ENCODE measurements around the gene CAMK2N1.
A peak's percentile ranks its signal among the peaks of the same experiment; 100 is the strongest.
"Not testable (repeated sequence)": the region's sequence is repeated elsewhere in the genome, so short reads cannot be mapped to it uniquely, and the experiment has no call there.

CAMK2N1 gene

DNA sequence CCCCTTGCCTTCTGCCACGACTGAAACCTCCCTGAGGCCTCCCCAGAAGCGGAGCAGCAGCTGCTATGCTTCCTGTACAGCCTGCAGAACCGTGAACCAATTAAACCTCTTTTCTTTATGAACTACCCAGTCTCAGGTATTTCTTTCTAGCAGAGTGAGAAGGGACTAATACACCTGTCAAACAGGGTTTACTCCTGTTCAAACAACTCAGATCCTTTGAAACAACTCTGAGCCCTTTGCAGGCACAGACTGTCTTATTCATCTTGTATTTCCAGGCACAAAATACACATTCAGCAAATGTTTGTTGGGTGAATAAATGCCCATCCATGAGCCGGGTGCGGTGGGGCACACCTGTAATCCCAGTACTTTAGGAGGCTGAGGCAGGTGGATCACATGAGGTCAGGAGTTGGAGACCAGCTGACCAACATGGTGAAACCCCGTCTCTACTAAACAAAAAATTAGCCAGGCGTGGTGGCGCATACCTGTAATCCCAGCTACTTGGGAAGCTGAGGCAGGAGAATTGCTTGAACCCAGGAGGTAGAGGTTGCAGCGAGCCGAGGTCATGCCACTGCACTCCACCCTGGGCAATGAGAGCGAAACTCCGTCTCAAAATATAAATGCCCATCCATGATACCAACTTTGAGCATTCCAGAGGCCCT lies 10.8 kb upstream of the CAMK2N1 start:
- not testable (repeated sequence) for DNase-seq (ENCODE audit: low read depth)

DNA sequence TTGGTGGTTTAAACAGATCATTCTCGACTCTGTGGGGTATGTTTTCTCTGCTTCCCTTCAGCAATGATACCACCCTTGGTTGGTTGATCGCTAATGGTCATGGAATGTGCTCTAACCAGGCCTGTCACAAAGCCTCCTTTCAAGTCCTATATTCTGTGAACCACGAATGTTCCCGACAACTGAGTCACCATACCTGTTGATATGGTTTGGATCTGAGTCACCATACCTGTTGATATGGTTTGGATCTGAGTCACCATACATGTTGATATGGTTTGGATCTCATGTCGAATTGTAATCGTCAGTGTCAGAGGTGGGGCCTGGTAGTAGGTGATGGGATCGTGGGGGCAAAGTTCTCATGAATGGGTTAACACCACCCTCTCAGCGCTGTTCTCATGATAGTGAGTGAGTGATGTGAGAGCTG lies 10.2 kb upstream of the CAMK2N1 start:
- DNase-seq (ENCODE audit: low read depth) = no peak

DNA sequence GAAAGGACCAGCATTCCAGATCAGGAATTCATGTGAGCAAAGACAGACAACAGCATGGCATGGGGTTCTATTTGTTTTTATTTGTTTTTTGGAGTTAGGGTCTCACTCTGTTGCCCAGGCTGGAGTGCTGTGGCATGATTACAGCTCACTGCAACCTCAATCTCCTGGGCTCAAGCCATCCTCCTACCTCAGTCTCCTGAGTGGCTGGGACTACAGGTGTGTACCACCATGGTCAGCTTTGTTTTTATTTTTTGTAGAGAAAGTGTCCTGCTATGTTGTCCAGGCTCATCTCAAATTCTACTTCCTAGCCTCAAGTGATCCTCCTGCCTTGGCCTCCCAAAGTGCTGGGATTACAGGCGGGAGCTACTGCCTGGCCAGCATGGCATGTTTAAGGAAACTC lies 9.7 kb upstream of the CAMK2N1 start:
- no peak for DNase-seq (ENCODE audit: low read depth)

DNA sequence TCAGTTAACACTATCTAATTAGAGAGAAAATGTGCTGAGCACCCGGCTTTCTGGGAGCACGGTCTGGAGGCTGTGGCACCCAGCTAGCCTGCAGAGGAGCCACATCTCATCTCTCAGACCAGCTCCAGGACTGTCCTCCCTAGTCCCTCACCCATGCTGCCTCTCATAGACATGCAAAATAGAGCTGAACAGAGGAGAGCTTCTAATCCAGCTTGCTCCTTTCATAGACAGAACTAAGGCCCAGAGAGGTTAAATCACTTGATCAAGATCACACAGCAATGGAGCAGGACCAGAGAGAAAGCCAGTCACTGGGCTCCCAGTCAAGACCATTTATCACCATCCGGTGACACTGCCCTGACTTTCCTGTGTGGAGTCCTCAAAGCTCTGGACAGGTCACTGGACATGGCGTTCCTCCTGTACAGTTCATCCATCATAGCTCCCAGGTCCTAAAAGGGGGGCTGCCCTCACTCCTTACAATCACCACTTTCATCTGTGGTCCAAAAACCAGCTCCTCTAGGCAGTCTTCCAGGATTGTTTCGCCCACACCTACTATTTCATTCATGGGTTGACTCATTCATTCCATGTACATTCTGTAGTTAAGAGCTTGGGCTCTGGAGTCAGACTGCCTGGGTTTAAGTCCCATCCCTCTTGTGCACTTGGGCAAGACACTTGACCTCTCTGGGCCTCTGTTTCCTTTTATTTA lies 8.8 kb upstream of the CAMK2N1 start:
- no peak for DNase-seq (ENCODE audit: low read depth)

DNA sequence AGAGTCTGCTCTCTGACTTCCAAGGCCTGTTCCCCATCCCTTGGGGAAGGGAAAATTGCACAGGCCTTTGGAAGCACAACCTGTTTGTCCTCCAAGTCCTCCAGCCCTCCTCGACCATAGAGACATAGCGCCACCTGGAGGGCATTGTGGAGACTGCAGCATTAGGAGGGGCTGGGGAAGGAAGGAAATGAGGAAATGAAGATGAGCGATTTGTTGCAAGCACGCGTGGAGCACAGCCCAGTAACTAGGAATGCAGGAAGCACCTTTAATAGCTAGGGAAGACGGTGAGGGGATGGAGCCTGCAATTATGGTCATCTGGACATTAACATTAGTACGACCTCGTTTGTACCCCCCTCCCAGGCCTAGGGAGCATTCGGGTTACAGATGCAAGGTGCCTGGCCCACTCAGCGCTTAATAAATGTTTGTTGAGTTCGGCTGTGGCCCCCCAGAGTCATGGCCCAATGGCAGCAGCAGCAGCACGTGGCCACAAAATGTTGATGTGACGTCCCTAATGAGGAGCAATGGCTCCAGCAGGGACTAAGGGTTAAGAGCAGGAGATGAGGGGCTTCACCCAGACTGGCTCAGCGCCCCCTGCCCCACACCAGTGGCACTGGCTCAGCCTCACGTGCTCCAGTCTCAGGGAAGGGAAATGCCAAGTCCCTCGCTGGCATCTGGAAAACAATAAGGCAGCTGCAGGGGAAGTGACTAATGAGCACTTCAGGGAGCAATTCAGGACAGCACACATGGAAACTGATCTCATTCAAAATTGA lies 8.0 kb upstream of the CAMK2N1 start:
- DNase-seq (ENCODE audit: low read depth) = peak; percentile 71

DNA sequence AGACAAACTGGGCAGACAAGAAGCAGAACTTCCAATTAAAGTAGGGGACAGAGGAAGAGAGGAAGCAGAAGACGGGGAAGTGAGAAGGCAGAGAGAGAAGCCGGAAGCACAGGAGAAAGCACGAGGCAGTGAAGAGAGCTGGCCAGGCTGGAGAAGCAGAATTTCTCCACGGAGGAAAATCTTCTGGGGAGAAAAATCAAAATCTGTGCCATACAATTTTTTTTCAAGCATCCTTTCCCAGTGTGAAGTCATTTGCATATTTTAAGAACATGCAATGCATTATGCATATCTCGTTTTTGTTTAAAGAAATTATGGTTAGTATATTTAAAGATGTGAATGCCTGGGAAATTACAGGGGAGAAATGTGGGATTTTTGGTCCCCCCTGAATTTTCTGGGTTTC lies 7.3 kb upstream of the CAMK2N1 start:
- DNase-seq (ENCODE audit: low read depth) = no peak

DNA sequence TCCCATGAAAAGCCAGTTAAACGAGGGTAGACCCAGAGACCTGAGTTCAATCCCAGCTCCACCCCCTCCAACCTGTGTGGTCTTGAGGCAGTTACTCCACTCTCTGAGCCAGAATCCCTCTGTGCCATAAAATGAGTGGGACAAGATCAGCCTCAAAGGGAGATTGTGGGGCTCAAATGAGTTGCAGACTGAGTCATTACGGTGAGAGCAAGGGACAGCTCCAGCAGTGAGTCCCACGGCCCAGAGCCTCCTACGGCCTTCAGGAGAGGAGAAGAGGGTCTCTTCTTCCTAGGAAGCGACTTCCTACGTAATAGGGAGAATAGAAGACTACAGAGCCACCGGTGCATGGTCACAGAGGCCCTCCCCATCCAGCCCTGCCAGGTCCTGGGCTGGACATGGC lies 6.7 kb upstream of the CAMK2N1 start:
- DNase-seq (ENCODE audit: low read depth) = no peak

DNA sequence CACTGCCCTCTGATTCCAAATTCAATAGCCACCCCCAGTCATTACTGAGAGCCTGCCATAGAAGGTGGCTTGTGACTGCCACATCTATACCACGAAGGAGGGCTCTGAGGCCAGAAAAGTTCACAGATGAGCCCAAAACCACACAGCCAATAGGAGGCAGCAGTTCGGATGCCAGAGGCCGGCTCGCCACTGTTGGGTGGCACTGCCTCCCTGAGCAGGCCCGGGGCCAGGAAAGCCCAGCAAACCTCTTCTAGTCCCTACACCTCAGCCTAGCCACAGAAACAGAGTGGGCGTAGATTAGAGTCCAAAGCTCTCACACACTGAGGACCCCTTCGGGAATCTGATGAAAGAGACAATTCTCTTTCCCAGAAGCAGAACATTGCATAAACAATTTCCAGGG lies 5.9 kb upstream of the CAMK2N1 start:
- no peak for DNase-seq (ENCODE audit: low read depth)

DNA sequence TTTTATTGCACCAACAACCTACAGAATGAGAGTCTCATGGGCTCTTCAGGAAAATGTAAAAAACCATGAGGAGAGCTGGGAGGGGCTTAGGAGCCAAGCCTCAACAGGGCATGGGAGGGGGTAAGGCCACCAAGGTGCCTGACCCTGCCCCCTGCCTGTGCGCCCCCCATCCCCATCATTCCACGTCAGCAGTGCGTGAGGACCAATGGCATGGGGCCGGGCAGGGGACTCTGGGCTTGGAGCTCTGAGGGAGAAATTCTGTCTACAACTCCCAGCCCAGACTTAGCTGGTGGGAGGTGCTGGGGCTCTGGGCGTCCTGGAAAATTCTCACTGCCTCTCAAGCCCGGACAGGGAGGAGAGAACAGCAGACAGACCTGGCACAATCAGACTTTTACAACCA lies 5.2 kb upstream of the CAMK2N1 start:
- no peak for DNase-seq (ENCODE audit: low read depth)

DNA sequence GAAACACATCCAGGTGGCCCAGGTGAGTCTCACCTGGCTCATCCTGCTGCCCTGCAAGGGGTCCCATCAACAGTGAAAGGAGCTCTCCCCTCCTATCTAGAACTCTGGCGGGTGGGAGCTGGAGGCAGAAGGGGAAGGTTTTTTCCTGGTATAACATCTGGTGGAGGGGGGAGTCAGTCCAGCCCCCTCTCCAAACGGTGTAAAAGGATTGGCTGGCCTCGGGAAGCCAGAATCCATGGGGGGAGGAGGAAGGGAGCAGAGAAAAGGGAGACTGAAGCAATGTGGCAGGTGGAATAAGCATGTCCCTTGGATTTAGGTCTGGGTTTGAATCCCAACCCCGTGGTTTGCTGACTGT lies 1.2 kb upstream of the CAMK2N1 start:
- no peak for DNase-seq (ENCODE audit: low read depth)

DNA sequence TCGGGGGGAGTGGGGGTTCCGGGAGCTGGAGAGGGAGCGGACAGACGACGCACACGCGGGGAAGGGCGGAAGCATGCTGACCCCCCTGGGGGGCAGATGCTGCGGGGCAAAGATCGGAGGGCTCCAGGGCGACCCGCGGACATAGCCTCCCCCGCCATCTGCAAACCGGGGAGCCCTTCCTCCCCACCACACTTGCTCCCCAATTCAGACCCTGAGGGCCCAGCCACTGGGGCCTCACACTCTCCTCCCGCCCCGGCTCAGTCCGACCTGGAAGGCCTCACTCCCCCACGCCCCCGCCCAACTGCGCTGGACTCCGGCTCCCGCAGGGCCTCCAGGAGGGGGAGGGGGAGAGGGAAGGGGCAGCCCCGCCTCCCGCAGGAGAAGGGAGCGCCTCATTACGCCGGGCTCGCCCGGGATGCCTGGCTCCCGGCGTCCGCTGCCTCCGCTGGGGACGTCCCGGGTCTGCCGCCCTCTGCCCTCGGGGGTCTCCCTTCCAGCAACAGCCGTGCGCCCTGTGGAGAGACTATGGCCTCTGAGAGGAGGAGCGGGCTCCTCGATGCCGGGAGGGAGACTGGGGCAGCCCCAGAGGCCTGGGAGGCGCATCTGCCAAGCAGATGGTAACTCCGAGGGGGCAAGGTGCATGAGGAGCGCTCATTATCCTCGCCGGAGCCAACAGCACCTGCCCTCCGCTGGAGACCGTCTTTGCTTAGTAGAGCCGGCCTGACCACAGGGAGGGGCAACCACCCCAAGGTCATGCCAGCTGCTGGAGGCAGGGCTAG lies 636 bp upstream of the CAMK2N1 start:
- DNase-seq (ENCODE audit: low read depth) = no peak

DNA sequence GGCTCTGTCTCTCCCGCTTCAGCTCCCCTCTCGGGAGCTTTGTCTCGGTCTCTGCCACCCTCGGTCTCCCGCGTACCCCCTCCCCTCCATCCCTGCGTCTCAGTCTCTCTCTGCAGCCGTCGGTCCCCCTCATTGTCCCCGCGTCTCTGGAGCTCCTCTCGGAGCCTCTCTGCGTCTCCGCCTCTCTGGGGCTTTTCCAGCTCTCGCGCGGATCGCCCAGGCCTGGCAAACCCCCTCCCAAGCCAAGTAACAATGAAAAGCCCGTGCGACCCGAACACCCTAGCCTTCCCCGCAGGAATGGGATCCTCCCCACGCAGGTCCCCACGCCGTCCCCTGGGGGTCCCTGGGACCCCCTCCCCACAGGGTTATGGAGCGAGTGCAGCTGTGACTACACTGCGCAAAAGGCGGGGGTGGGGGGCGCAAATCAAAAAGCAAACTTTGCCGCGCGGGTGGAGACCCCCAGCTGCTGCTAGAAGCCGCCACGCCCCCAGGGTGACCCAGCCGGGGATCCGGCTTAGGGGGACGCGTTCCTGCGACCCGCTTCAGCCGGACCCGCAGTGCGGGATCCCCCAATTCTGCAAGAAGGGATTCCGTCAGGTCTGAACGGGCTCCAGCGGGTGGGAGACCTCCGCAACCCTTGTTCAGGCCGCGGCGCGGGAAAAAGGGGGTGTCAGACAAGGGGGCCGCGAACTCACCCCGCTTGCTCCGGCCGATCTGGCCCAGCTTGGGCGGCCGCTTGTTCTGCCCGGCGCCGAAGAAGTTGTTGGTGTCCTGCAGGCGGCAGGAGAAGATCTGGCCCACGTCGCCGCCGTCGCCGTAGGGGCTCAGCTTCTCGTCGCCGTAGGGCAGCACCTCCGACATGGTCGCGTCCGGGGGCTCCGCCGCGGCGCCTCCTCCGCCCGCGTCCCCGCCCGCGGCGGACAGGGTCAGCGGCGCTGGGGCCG lies 1.2 kb downstream of the CAMK2N1 start:
- no peak for DNase-seq (ENCODE audit: low read depth)

DNA sequence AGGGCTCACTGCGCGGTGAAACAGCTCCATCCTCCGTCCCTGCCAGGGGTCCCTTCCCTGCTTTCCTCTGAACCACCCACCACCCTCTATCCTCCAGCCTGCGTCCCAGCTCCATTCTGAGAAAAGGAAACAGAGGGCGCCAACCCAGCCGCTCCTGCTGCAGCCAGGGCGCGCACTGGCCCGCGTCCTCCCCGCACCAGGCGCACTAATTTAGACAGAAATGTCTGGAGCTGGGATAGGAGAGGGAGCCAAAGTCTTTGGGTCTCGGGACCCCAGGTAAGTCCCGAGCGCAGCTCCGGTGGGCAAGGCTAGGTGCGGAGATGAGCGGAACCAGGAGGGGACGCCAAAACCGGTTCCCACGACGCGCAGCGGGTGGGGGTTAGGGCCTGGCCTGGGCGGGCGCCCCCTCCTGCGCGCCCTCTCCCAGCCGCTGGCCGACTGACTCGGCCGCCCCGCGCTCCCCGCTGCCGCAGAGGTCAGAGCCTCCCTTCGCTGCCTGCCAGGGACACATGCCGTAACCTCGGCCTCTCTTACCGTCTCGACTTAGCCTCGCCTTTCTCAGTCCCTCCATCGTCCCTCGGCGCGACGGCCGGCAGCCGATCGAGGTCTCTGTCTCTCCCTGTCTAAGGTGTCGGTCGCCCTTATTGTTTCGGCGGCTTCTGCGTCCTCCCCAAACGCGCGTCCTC lies 2.0 kb downstream of the CAMK2N1 start:
- no peak for DNase-seq (ENCODE audit: low read depth)

DNA sequence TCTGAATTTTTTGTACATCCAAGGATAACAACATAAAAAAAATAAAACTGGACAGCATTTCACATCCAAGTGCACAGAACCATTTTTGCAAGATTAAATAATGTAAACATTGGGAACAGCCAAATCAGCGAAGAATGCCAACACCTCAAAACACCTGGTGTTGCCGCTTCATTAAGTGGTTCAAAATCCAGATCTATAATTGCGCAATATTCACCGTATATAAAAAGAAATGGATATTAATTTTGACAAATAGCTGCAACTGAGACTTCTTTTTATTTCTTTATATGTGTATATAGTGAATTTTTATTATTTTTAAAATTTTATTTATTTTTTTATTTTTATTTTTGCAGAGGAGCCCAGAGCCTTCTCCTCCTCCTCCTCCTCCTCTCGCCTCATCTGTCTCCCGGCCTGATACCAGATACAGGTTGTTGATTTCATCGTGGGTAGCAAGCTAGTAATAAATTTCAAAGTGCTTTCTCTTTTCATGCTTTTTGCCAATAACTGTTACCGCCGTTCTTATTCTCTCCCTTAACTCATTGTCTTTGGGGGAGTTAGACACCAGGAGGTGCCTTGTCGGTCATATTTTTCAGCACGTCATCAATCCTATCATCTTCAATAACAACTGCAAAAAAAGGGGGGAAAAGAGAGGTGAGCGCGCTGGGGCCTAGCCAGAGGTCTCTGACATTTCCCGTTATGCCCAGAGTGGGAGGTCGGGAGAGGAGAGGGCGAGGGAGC lies 2.7 kb downstream of the CAMK2N1 start:
- DNase-seq (ENCODE audit: low read depth) = no peak

DNA sequence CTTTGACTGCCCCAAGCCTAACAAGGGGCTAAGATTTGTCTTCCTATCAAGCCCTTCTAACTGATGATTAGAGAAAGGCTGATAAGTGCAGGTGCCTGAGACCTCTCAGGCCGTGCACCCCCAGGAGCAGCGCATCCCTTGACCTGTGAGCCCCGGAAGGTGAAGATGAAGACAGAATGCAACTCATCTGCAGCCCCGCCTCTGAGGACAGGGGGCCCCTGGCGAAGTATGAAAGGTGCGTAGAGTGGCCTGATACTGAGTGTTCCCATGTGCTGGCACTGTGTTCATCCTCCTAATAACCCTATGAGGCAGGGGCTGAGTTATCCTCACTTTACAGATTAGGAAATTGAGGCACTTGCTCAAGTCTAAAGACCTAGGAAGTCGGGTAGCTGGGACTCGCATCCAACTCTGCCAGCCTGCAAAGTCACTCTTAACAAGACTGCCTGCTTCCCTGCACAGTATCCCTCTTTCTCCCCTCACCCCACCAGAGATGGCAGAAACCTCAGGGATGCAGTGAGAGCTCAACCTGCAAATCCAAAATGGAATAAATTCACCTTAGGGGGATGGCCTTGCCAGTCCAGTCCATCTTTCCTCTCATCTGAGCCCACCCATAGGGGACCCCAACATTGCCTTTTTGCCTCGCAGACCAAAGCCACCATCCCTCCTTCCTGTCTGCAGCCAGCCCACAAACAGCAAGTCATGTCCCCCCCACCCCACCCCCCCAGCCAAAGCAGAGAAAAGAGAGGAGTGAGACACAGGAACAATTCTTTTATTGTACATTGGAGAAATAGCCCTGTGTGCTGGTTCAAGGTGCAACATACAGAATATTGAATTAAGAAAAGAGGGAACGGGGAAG lies 4.1 kb downstream of the CAMK2N1 start:
- no peak for DNase-seq (ENCODE audit: low read depth)

DNA sequence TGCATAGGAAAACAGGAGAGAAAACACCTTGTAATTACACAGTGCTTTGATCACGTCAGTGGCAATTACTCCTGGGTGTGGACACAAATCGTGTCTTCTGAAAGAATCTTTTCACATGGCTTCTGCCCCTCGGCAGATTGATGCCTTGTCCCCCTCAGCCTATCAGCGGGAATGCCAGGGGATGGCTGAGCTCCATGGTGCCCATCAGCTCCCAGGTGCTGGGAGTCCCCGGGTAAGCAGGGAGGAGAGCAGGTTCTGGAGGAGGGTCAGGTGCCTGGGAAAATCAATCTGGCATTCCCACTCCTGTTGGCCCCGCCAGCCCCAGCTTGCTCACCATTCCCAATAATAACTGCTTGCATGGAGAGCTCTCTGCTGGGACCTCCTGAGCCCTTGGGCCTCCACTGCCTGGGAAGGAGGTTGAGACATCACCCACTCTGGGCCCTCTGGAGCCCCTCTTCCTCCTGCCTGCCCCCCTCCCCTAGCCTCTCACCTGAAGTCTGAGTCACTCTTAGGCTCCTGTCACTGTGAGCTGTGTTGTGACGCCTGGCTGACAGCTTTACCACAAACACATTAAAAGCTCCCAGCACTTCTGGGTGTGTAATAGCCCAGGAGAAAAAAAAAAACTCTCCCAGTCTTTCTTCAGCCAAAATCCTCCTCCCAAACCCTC lies 4.9 kb downstream of the CAMK2N1 start:
- no peak for DNase-seq (ENCODE audit: low read depth)

DNA sequence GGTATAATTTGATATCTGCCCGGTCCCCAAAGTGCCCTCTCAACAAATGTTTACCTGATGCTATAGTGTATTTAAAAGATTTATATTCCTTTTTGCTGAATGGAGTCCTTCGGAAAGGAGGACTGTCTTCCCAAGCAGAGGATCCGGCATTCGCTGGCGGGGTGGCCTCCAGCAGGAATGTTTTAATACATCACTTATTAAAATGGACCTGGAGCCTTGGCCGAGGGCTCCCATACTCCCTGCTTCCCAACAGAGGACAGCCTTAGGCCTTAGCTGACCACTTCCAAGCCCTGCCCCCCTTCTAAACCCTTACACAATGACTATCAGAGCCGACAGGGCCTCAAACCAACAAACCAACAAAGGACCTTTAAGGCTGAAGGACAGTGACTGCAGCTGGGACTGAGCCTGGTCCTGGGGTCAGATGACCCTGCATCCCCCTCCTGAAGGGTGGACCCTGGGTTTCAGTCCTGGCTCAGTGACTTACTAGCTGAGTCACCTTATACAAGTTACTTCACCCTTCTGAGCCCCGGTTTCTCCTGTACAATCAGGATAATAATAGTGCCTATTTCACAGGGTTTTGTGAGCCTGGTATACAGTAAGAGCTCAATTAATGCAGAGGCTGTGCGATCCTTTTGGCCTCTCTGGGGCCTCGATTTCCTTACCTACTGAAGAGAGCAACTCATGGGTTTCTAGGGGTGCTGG lies 5.6 kb downstream of the CAMK2N1 start:
- no peak for DNase-seq (ENCODE audit: low read depth)

DNA sequence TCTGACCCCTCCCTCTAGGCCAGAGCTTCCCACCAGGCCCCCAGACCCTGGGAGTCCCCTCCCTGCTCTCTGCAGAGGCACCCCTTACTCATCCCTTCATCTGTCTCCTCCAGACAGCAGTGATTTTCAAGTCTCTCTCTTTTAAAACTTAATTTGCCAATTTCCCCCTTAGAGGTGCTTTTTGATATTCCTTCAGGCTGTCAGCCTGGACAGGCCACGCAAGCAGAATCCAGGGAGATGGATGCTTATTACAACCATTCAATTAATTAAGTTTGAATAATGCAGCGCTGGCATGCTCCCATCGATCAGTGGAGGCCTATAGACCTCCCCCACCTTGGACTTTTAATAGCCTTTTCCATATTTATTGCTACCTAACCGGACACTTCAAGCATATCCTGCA lies 6.2 kb downstream of the CAMK2N1 start:
- no peak for DNase-seq (ENCODE audit: low read depth)
